HG02642 (cell line): ENCODE results near the gene KDM4C.
A peak's percentile ranks its signal among the peaks of the same experiment; 100 is the strongest.
"Not testable (repeated sequence)": the region's sequence is repeated elsewhere in the genome, so short reads cannot be mapped to it uniquely, and the experiment has no call there.

Experiments used
- ATAC-seq: cut with Tn5 transposase; IDR thresholded peaks from one replicate; pipeline ENCODE4 v1.9.1; 2021; ENCODE audit warnings: mild to moderate bottlenecking; ENCODE audit not compliant: unreplicated experiment, poor library complexity

KDM4C gene

GRCh38 chr9:6757456-6758247, at the start of gene KDM4C:
KDM4C (plus strand) TSS chr9:6757973; CDS start chr9:6792989, 35,016 bp downstream.
- peak; percentile 82 for ATAC-seq

GRCh38 chr9:6708732-6709131, 49.0 kb upstream of the KDM4C start:
- ATAC-seq = no peak

- ATAC-seq = no peak
Measured at GRCh38 chr9:6711403-6711802, 46.4 kb upstream of the KDM4C start.

- ATAC-seq = no peak
Measured at GRCh38 chr9:6712041-6712440, 45.7 kb upstream of the KDM4C start.

GRCh38 chr9:6714176-6714575, 43.6 kb upstream of the KDM4C start:
- no peak for ATAC-seq

- not testable (repeated sequence) for ATAC-seq
Measured at GRCh38 chr9:6715153-6715754, 42.5 kb upstream of the KDM4C start.

GRCh38 chr9:6715755-6716643, 41.8 kb upstream of the KDM4C start:
- peak; percentile 90 for ATAC-seq

- ATAC-seq = no peak
Measured at GRCh38 chr9:6716766-6717165, 41.0 kb upstream of the KDM4C start.

- ATAC-seq = no peak
Measured at GRCh38 chr9:6723881-6724420, 33.8 kb upstream of the KDM4C start.

- no peak for ATAC-seq
Measured at GRCh38 chr9:6733257-6733656, 24.5 kb upstream of the KDM4C start.

- no peak for ATAC-seq
Measured at GRCh38 chr9:6733831-6734230, 23.9 kb upstream of the KDM4C start.

GRCh38 chr9:6735422-6735821, 22.4 kb upstream of the KDM4C start:
- no peak for ATAC-seq

- ATAC-seq = no peak
Measured at GRCh38 chr9:6739218-6739617, 18.6 kb upstream of the KDM4C start.

GRCh38 chr9:6748861-6749260, 8.9 kb upstream of the KDM4C start:
- not testable (repeated sequence) for ATAC-seq

- not testable (repeated sequence) for ATAC-seq
Measured at GRCh38 chr9:6754861-6755260, 2.9 kb upstream of the KDM4C start.

GRCh38 chr9:6757132-6757455, 679 bp upstream of the KDM4C start:
- ATAC-seq = peak; percentile 38

- ATAC-seq = peak; percentile 28
Measured at GRCh38 chr9:6758248-6758497, 400 bp downstream of the KDM4C start.

- peak; percentile 26 for ATAC-seq
Measured at GRCh38 chr9:6758498-6759184, 868 bp downstream of the KDM4C start.

- peak; percentile 3 for ATAC-seq
Measured at GRCh38 chr9:6759185-6759977, 1.6 kb downstream of the KDM4C start.

- no peak for ATAC-seq
Measured at GRCh38 chr9:6761306-6761705, 3.5 kb downstream of the KDM4C start.
